H1 (cell line): ENCODE results near the gene LDLRAD4. TPM values are rescaled to one million over a fixed set of nuclear protein-coding genes. Genes with fewer than 3 reads are reported as not detected.

Experiments used
- CTCF ChIA-PET: fragments of 300-600 bp; sonication (Branson Sonifier 250); formaldehyde crosslinking; loops from one replicate; lab custom pipeline; 2021; ENCODE audit not compliant: partially characterized antibody; lab: Charles Lee
- POLR2A ChIA-PET: fragments of 300-600 bp; sonication (Branson Sonifier 250); formaldehyde crosslinking; loops from one replicate; lab custom pipeline; 2021; ENCODE audit warnings: inconsistent platforms; ENCODE audit not compliant: partially characterized antibody; lab: Charles Lee
- DNase-seq, 2 experiments: peaks; one replicate each; pipeline versions ENCODE4 v3.0.0 to v3.0.0-alpha.2; 2010 to 2022; ENCODE audit warnings: low spot score in 2 of 2, low read depth in 1 of 2, mixed read lengths in 1 of 2
- FAIRE-seq: peaks from 2 replicates; lab custom pipeline; 2011; peaks lifted over from hg19 to GRCh38; lab: Jason Lieb, UNC
- H2AFZ ChIP-seq: 2 replicates; pipeline ENCODE4 v1.8.1; 2012; ENCODE audit warnings: low read length, inconsistent platforms
- H2AK5ac ChIP-seq: 2 replicates; pipeline ENCODE4 v1.6.1; 2013; ENCODE audit warnings: low read depth, low read length
- H2BK120ac ChIP-seq: replicated peaks from 2 replicates; pipeline ENCODE3; 2013; ENCODE audit warnings: low read depth, low read length, inconsistent platforms
- H2BK12ac ChIP-seq: 2 replicates; pipeline ENCODE4 v1.6.1; 2013; ENCODE audit warnings: low read depth, low read length
- H2BK15ac ChIP-seq: 2 replicates; pipeline ENCODE4 v1.6.1; 2013; ENCODE audit warnings: low read length
- H2BK20ac ChIP-seq: 2 replicates; pipeline ENCODE4 v1.6.1; 2013; ENCODE audit warnings: low read length
- H2BK5ac ChIP-seq: 2 replicates; pipeline ENCODE4 v1.6.1; 2013; ENCODE audit warnings: low read depth, low read length
- H3K14ac ChIP-seq: 2 replicates; pipeline ENCODE4 v1.6.1; 2013; ENCODE audit warnings: inconsistent platforms; ENCODE audit not compliant: insufficient read length
- H3K18ac ChIP-seq: 2 replicates; pipeline ENCODE4 v1.6.1; 2013; ENCODE audit warnings: low read length; ENCODE audit errors: extremely low read depth
- H3K23ac ChIP-seq: 2 replicates; pipeline ENCODE4 v1.6.1; 2013; ENCODE audit warnings: inconsistent platforms; ENCODE audit not compliant: insufficient read length
- H3K23me2 ChIP-seq: 2 replicates; pipeline ENCODE4 v1.6.1; 2013; ENCODE audit warnings: low read depth, low read length
- H3K27ac ChIP-seq: 2 replicates; pipeline ENCODE4 v1.6.1; 2011; ENCODE audit warnings: low read depth, low read length, inconsistent platforms
- H3K27me3 ChIP-seq, 4 experiments: replicated peaks in 1 of 4; 1 replicate in 1 of 4; 2 replicates in 3 of 4; pipeline versions ENCODE4 v1.6.1 to v1.8.1; 2011 to 2013; ENCODE audit warnings: low read length in 3 of 4, mild to moderate bottlenecking in 3 of 4, inconsistent platforms in 2 of 4, mixed read lengths in 2 of 4, moderate library complexity in 1 of 4; ENCODE audit not compliant: control insufficient read depth in 3 of 4, insufficient read depth in 3 of 4; ENCODE audit errors: extremely low read depth in 1 of 4
- H3K36me3 ChIP-seq, 4 experiments: 2 replicates each; pipeline versions ENCODE4 v1.6.1 to v1.8.1; 2011 to 2013; ENCODE audit warnings: mild to moderate bottlenecking in 4 of 4, low read length in 3 of 4, moderate library complexity in 2 of 4, control low read depth in 1 of 4, inconsistent platforms in 1 of 4; ENCODE audit not compliant: insufficient read depth in 4 of 4, control insufficient read depth in 2 of 4
- H3K4ac ChIP-seq: replicated peaks from 2 replicates; pipeline ENCODE3; 2013; ENCODE audit warnings: low read length, low read depth, mixed read lengths, inconsistent platforms; ENCODE audit not compliant: insufficient read length
- H3K4me1 ChIP-seq, 4 experiments: replicated peaks in 1 of 4; 1 replicate in 1 of 4; 2 replicates in 3 of 4; pipeline versions ENCODE4 v1.6.1 to v1.8.1; 2011 to 2013; ENCODE audit warnings: low read length in 3 of 4, inconsistent platforms in 2 of 4, mixed read lengths in 1 of 4; ENCODE audit not compliant: insufficient read depth in 4 of 4, control insufficient read depth in 3 of 4
- H3K4me2 ChIP-seq, 2 experiments: 2 replicates each; pipeline versions ENCODE4 v1.6.1 to v1.8.1; 2011 to 2013; ENCODE audit warnings: low read depth in 2 of 2, low read length in 2 of 2, control low read depth in 1 of 2, inconsistent platforms in 1 of 2, mild to moderate bottlenecking in 1 of 2; ENCODE audit not compliant: insufficient read depth in 1 of 2
- H3K4me3 ChIP-seq, 4 experiments: fragments of 200-600, 300-600 bp in 1 of 4; sonication (generic), shearing (Covaris generic), sonication (Bioruptor Twin) in 1 of 4; 2 replicates each; pipeline versions ENCODE4 v1.5.1 to v1.8.1; 2011 to 2016; ENCODE audit warnings: low read length in 4 of 4, low read depth in 3 of 4, control low read depth in 2 of 4, inconsistent platforms in 2 of 4, mild to moderate bottlenecking in 2 of 4, mixed read lengths in 1 of 4, moderate library complexity in 1 of 4; ENCODE audit not compliant: insufficient read depth in 2 of 4; ENCODE audit errors: extremely low read depth in 1 of 4
- H3K56ac ChIP-seq: replicated peaks from 2 replicates; pipeline ENCODE3; 2013; ENCODE audit warnings: low read depth, mild to moderate bottlenecking, mixed read lengths, low read length, inconsistent platforms; ENCODE audit not compliant: insufficient read length
- H3K79me1 ChIP-seq: 2 replicates; pipeline ENCODE4 v1.6.1; 2013; ENCODE audit warnings: low read depth, low read length, control low read depth
- H3K79me2 ChIP-seq, 2 experiments: 2 replicates each; pipeline versions ENCODE4 v1.6.1 to v1.8.1; 2012 to 2013; ENCODE audit warnings: low read length in 2 of 2, mild to moderate bottlenecking in 2 of 2, inconsistent platforms in 1 of 2; ENCODE audit not compliant: insufficient read depth in 2 of 2, control insufficient read depth in 1 of 2
- H3K9ac ChIP-seq, 4 experiments: replicated peaks in 1 of 4; 1 replicate in 1 of 4; 2 replicates in 3 of 4; pipeline versions ENCODE4 v1.6.1 to v1.8.1; 2011 to 2013; ENCODE audit warnings: low read depth in 3 of 4, low read length in 3 of 4, control low read depth in 2 of 4, mild to moderate bottlenecking in 2 of 4, moderate library complexity in 2 of 4, inconsistent platforms in 1 of 4; ENCODE audit errors: extremely low read depth in 1 of 4
- H3K9me3 ChIP-seq, 2 experiments: 2 replicates each; pipeline versions ENCODE4 v1.6.1 to v1.8.1; 2012 to 2013; ENCODE audit warnings: mild to moderate bottlenecking in 2 of 2, moderate library complexity in 2 of 2, control low read depth in 1 of 2, inconsistent platforms in 1 of 2, low read depth in 1 of 2, low read length in 1 of 2, mixed read lengths in 1 of 2; ENCODE audit not compliant: insufficient read depth in 2 of 2
- H4K20me1 ChIP-seq, 2 experiments: replicated peaks in 1 of 2; 2 replicates each; pipeline versions ENCODE3 to v1.8.1; 2011 to 2013; ENCODE audit warnings: inconsistent platforms in 2 of 2, low read length in 2 of 2, mild to moderate bottlenecking in 1 of 2; ENCODE audit not compliant: insufficient read depth in 2 of 2, control insufficient read depth in 1 of 2
- H4K5ac ChIP-seq: 2 replicates; pipeline ENCODE4 v1.6.1; 2013; ENCODE audit warnings: low read length, low read depth, mixed read lengths, inconsistent platforms; ENCODE audit not compliant: insufficient read length
- H4K8ac ChIP-seq: 2 replicates; pipeline ENCODE4 v1.8.0; 2013; ENCODE audit warnings: mild to moderate bottlenecking, moderate library complexity, low read length, inconsistent platforms; ENCODE audit not compliant: insufficient read depth; ENCODE audit errors: extremely low read depth
- H4K91ac ChIP-seq: replicated peaks from 2 replicates; pipeline ENCODE3; 2013; ENCODE audit warnings: low read length, mixed read lengths, inconsistent platforms; ENCODE audit not compliant: insufficient read length
- ASH2L ChIP-seq: fragments of 200-600, 300-600 bp; sonication (generic); IDR thresholded peaks from one replicate; pipeline ENCODE4 v1.7.1; 2017; ENCODE audit warnings: low read length
- BRCA1 ChIP-seq: IDR thresholded peaks from 2 replicates; pipeline ENCODE4 v1.6.1; 2012; ENCODE audit warnings: low read depth, low read length, improper control_type of control experiment
- CREB1 ChIP-seq: IDR thresholded peaks from 2 replicates; pipeline ENCODE4 v1.6.1; 2012; ENCODE audit warnings: inconsistent platforms
- EZH2 ChIP-seq: fragments of 200-600 bp; sonication (generic); IDR thresholded peaks from 2 replicates; pipeline ENCODE4 v1.7.1; 2012; ENCODE audit warnings: low read depth, mild to moderate bottlenecking, moderate library complexity, low read length, inconsistent platforms; ENCODE audit not compliant: severe bottlenecking
- FOSL1 ChIP-seq: IDR thresholded peaks from 2 replicates; pipeline ENCODE4 v1.6.1; 2011; ENCODE audit warnings: mild to moderate bottlenecking, low read depth, low read length, moderate library complexity; ENCODE audit not compliant: insufficient read depth
- GTF2F1 ChIP-seq: IDR thresholded peaks from 2 replicates; pipeline ENCODE4 v1.6.1; 2012; ENCODE audit warnings: low read depth, low read length, improper control_type of control experiment, borderline replicate concordance
- KDM1A ChIP-seq: fragments of 200-600, 300-600 bp; sonication (generic); IDR thresholded peaks from 2 replicates; pipeline ENCODE4 v1.7.1; 2016; ENCODE audit warnings: mild to moderate bottlenecking, low read length, borderline replicate concordance
- MAFK ChIP-seq: IDR thresholded peaks from 2 replicates; pipeline ENCODE4 v1.6.1; 2012; ENCODE audit warnings: low read depth, mild to moderate bottlenecking, improper control_type of control experiment, low read length
- RXRA ChIP-seq: IDR thresholded peaks from 2 replicates; pipeline ENCODE4 v1.6.1; 2011; ENCODE audit warnings: low read depth, mild to moderate bottlenecking, low read length, moderate library complexity; ENCODE audit not compliant: insufficient read depth
- SIRT6 ChIP-seq: IDR thresholded peaks from one replicate; pipeline ENCODE4 v1.7.1; 2012; ENCODE audit warnings: low read length, inconsistent platforms
- SP4 ChIP-seq: IDR thresholded peaks from 2 replicates; pipeline ENCODE4 v1.6.1; 2012; ENCODE audit warnings: low read length, inconsistent platforms
- TAF1 ChIP-seq: IDR thresholded peaks from 2 replicates; pipeline ENCODE4 v1.6.1; 2011; ENCODE audit warnings: mild to moderate bottlenecking, low read depth, low read length
- TAF7 ChIP-seq: optimal IDR thresholded peaks from 2 replicates; pipeline ENCODE3; 2011; ENCODE audit warnings: low read depth, mild to moderate bottlenecking, inconsistent platforms, low read length, moderate library complexity, borderline replicate concordance
- TCF12 ChIP-seq: IDR thresholded peaks from 2 replicates; pipeline ENCODE4 v1.6.1; 2011; ENCODE audit warnings: low read depth, mild to moderate bottlenecking, low read length
- TEAD4 ChIP-seq: IDR thresholded peaks from 2 replicates; pipeline ENCODE4 v1.6.1; 2012; ENCODE audit warnings: low read depth, low read length, inconsistent platforms, mixed read lengths
- YY1 ChIP-seq: IDR thresholded peaks from 2 replicates; pipeline ENCODE4 v1.6.1; 2011; ENCODE audit warnings: low read depth, mild to moderate bottlenecking, low read length
- WGBS, 2 experiments: shearing (Covaris generic) in 1 of 2; methylation state at CpG; one replicate each; pipeline versions ENCODE4 v1.1.6 to v1.1.7; 2013 to 2015; ENCODE audit warnings: low lambda C conversion rate in 2 of 2, mixed read lengths in 2 of 2, inconsistent platforms in 1 of 2, low coverage in 1 of 2, missing lambda C conversion rate in 1 of 2; ENCODE audit not compliant: insufficient replicate concordance in 2 of 2, insufficient coverage in 1 of 2, insufficient read length in 1 of 2; ENCODE audit errors: extremely low coverage in 1 of 2, missing lambda C conversion rate in 1 of 2; 5-methylcytosine and 5-hydroxymethylcytosine counted together
- polyA plus RNA-seq, 7 experiments: library from polyadenylated mRNA; depleted of rRNA in 3 of 7; stranded (reverse) in 5 of 7; unstranded in 2 of 7; fragments of >200 nt in 5 of 7; fragments of 200-250 nt in 2 of 7; gene quantifications; 1 replicate in 5 of 7; 2 replicates in 1 of 7; 4 replicates in 1 of 7; pipeline versions ENCODE4 v1.2.1 to v1.2.3, GENCODE V29; 2011 to 2013; ENCODE audit warnings: missing spikeins in 2 of 7, mixed read lengths in 2 of 7
- total RNA-seq: library from RNA; stranded (reverse); fragmentation: NEBNext Ultra II Directional; extraction: Animal tissue kit (Norgen Biotek cat#: 25700); gene quantifications from 2 replicates; pipeline ENCODE4 v1.2.1, GENCODE V29; 2021

Gene LDLRAD4
- total and polyA plus RNA-seq, 2 of the 8 experiments (the other 6 are each of a cell fraction or from before 2014, with no cell fraction given): 0.77 to 1.4 TPM

- DNase-seq (no peak), FAIRE-seq (no peak)
- no peak overlapping the region for H2BK120ac ChIP-seq
- no peak overlapping the region for H2AFZ ChIP-seq
- H3K27me3 ChIP-seq: no peaks in the 10 kb centered on the region
- no peak overlapping the region for H3K4me2 ChIP-seq
- no peak overlapping the region for H2BK15ac ChIP-seq
- H3K4me3 ChIP-seq: no peak overlapping the region
- no peaks in the 10 kb centered on the region for H4K20me1 ChIP-seq
- no peak overlapping the region for H2BK20ac ChIP-seq
- H2BK12ac ChIP-seq: no peak overlapping the region
- H3K4me1 ChIP-seq: no peaks in the 10 kb centered on the region
- H3K79me2 ChIP-seq: no peaks in the 10 kb centered on the region
- H3K23ac ChIP-seq: no peak overlapping the region
- H3K18ac ChIP-seq: no peak overlapping the region
- CTCF ChIA-PET: interaction anchor here (0.6 to 9.3 kb wide), 25 partner anchors 8 to 272 kb away, joined by 3 to 73 read pairs (median 4); no protein-coding TSS in a partner anchor
- POLR2A ChIA-PET: no interaction called here
- no peak overlapping the region for H3K56ac ChIP-seq
- H3K36me3 ChIP-seq: no peaks in the 10 kb centered on the region
- H3K9ac ChIP-seq: no peak overlapping the region
- H3K14ac ChIP-seq: no peak overlapping the region
- H4K5ac ChIP-seq: no peak overlapping the region
- 75% methylated on average over 6 of the region's 6 CpGs; no CpG with 5 or more reads in 1 of the 2 experiments for WGBS, 2 experiments
- no peak overlapping the region for H3K4ac ChIP-seq
- H4K91ac ChIP-seq: no peak overlapping the region
- no peak overlapping the region for H2AK5ac ChIP-seq
- H3K23me2 ChIP-seq: no peaks in the 10 kb centered on the region
- no peak overlapping the region for H4K8ac ChIP-seq
- H3K27ac ChIP-seq: no peak overlapping the region
- no peaks in the 10 kb centered on the region for H3K79me1 ChIP-seq
- no peak overlapping the region for H2BK5ac ChIP-seq
- H3K9me3 ChIP-seq: no peaks in the 10 kb centered on the region
- no peak for TF ChIP-seq MAFK
- TF ChIP-seq SP4: no peak
- TF ChIP-seq YY1: no peak
- no peak for TF ChIP-seq BRCA1
- no peak for TF ChIP-seq CREB1
- no peak for TF ChIP-seq ASH2L
- TF ChIP-seq TAF7: no peak
- TF ChIP-seq KDM1A: no peak
- no peak for TF ChIP-seq SIRT6
- TF ChIP-seq FOSL1: no peak
- TF ChIP-seq TAF1: no peak
- TF ChIP-seq GTF2F1: no peak
- TF ChIP-seq EZH2: no peak
- TF ChIP-seq TEAD4: no peak
- no peak for TF ChIP-seq RXRA
- TF ChIP-seq TCF12: no peak
These were observed 340.2 kb downstream of the LDLRAD4 start for GRCh38 chr18:13558790-13559189.
